ENCODE data around the gene CENPE.

- TF ChIP-seq CTCF (IDR thresholded peaks at IDR 0.05): no peak
- no peak for TF ChIP-seq ZFX (IDR thresholded peaks at IDR 0.05; ENCODE audit: borderline replicate concordance)
Observed at GRCh38 chr4:103095080-103095479, 103.1 kb downstream of the CENPE start.

Data from 22Rv1 (cell line).